Chondrocyte (in vitro differentiated cells): Measurements from ENCODE around the gene DDO. TPM values are rescaled to one million over a fixed set of nuclear protein-coding genes. Genes with fewer than 3 reads are reported as not detected.

Experiments
- DNase-seq: peaks from one replicate; pipeline ENCODE4 v3.0.0; 2021; ENCODE audit warnings: mixed read lengths, low spot score
- H3K27ac Mint-ChIP-seq: one replicate; pipeline ENCODE4 v1.8.0; 2021; ENCODE audit warnings: mild to moderate bottlenecking, moderate library complexity, mixed read lengths; ENCODE audit not compliant: unreplicated experiment
- H3K27me3 Mint-ChIP-seq: 2 replicates; pipeline ENCODE4 v1.8.0; 2021; ENCODE audit warnings: low read depth, mixed read lengths
- H3K36me3 Mint-ChIP-seq: 2 replicates; pipeline ENCODE4 v1.8.0; 2021; ENCODE audit warnings: low read depth, mixed read lengths
- H3K4me1 Mint-ChIP-seq: 2 replicates; pipeline ENCODE4 v1.8.0; 2021; ENCODE audit warnings: low read depth, mild to moderate bottlenecking, mixed read lengths
- H3K4me3 Mint-ChIP-seq: one replicate; pipeline ENCODE4 v1.8.0; 2021; ENCODE audit warnings: mild to moderate bottlenecking, moderate library complexity, mixed read lengths; ENCODE audit not compliant: unreplicated experiment
- H3K9me3 Mint-ChIP-seq: 2 replicates; pipeline ENCODE4 v1.8.0; 2021; ENCODE audit warnings: low read depth, mixed read lengths
- total RNA-seq: library from RNA; stranded (reverse); gene quantifications from 3 replicates; pipeline ENCODE4 v1.2.1, GENCODE V29; 2021
- TF ChIP-seq, protein P1 (sequence below): fragments of 200-600 bp; sonication (generic); IDR thresholded peaks from 2 replicates; pipeline ENCODE4 v1.5.0; 2021; ENCODE audit warnings: antibody characterized with exemption, mild to moderate bottlenecking, moderate library complexity

Gene DDO
- total RNA-seq, 1 donor from 2014 or later = not detected

DNA sequence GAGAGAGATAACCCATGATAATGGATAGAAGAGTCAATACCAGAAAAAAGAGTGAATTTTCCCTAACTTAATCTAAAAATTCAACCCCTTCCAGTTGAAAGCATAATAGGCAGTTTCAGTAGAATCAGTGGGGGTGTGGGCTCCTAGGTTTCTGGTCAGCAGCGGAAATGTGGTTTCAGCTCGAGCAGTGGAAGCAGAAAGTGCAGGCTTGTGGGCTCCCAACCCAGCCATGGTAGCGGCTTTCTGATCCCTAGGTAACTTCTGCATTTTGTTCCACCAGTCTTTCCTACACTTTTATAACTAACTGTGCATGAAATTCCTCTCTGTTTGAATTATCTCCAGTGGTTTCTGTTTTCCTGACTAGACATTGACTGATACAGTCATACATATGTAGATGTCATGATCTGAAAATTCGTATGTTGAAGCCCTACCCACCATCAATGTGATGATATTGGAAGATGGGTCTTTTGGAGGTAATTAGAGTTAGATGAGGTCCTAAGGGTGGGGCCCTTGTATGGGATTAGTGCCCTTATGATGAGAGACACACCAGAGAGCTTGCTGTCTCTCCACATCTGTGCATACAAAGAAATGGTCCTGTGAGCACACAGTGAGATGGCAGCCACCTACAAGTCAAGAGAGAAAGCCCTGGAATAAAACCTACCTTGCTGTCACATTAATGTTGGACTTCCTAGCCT, 6.5 kb upstream of the DDO start:
- Mint-ChIP-seq H3K36me3 (no peaks in the 10 kb centered on the region), H3K27ac (no peak overlapping the region), H3K4me3 (no peak overlapping the region), H3K9me3 (peaks cover 7% of the 10 kb centered on the region), H3K27me3 (peaks cover 60% of the 10 kb centered on the region), H3K4me1 (no peaks in the 10 kb centered on the region)
- no peak for DNase-seq
- TF ChIP-seq, protein P1, sequence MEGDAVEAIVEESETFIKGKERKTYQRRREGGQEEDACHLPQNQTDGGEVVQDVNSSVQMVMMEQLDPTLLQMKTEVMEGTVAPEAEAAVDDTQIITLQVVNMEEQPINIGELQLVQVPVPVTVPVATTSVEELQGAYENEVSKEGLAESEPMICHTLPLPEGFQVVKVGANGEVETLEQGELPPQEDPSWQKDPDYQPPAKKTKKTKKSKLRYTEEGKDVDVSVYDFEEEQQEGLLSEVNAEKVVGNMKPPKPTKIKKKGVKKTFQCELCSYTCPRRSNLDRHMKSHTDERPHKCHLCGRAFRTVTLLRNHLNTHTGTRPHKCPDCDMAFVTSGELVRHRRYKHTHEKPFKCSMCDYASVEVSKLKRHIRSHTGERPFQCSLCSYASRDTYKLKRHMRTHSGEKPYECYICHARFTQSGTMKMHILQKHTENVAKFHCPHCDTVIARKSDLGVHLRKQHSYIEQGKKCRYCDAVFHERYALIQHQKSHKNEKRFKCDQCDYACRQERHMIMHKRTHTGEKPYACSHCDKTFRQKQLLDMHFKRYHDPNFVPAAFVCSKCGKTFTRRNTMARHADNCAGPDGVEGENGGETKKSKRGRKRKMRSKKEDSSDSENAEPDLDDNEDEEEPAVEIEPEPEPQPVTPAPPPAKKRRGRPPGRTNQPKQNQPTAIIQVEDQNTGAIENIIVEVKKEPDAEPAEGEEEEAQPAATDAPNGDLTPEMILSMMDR = no peak

DNA sequence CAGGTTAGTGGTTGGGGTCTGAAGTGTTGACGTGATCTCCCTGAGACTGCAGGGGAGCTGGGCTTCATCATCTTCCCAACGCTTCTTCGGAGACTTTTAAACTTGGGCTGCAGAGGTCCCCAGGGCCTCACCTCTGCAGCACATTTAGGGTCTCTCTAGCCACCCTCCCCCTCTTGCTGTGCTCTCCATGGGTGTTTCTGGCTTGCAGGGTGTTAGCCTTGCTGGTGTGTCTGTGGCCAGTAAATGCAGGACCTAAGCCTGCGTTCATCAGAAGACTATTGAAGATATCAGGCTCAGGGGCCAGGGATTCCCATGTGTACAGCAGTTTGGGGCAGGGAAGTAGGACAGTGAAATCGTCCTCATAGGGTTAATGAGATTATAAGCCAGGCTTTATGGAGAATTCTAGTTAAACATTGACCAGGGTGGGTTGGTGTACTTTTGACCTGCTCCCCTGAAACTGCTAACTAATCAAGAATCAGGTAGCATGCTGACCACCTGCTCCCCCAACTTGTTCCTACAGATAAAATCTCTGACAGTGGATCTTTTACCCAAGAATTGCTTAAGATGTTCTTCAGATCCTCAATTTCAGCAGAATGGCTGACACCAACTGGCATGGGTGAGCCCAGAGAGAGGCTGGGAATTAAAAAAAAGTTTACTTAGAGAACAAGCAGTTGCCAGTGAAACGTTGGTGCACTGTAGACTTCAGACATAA, 3.8 kb upstream of the DDO start:
- Mint-ChIP-seq H3K4me3 (no peak overlapping the region), H3K27ac (no peak overlapping the region), H3K9me3 (peaks cover 7% of the 10 kb centered on the region), H3K4me1 (no peaks in the 10 kb centered on the region), H3K36me3 (no peaks in the 10 kb centered on the region), H3K27me3 (peaks cover 39% of the 10 kb centered on the region)
- TF ChIP-seq, protein P1 = no peak
- DNase-seq = no peak

DNA sequence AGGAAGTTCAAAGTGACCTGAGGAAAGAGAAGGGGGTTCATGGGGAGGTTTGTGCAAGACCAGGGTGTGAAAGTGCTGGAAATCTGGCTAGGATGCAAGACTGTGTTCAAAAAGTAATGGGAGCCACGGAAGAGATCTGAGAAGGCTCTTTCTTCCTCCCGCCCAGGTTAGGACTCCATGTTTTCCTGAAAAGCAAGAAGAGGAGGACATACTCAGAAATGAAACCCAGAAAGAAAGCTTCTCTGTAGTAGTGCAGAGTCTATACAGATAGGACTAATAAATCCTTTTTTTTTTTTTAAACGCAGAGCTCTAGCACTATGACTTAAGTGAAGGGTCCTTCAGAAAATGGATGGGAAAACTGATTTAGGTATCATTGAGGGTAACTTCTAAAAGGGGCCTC, 3.2 kb upstream of the DDO start:
- Mint-ChIP-seq H3K4me1 (no peaks in the 10 kb centered on the region), H3K36me3 (no peaks in the 10 kb centered on the region), H3K9me3 (peaks cover 7% of the 10 kb centered on the region), H3K4me3 (no peak overlapping the region), H3K27ac (no peak overlapping the region), H3K27me3 (peaks cover 35% of the 10 kb centered on the region)
- no peak for DNase-seq
- TF ChIP-seq, protein P1 = no peak

DNA sequence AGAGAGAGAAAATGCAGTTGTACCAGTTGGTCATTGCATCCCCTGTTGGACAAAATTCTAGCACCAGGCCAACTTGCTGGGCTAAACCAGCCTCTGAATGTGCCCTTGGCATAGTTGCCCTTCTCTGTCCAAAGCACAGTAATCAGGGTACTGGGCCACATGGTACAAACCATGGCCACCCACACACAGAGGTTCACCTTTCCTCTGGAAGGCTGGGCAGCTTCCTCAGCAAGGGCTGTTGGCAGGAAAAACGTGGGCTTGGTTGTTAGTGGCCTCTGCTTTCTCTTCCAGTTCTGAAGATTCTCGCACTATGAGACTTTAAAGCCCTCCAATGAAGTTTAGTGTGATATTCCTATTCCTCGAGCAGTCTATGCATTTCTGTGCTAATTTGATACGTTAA, 706 bp downstream of the DDO start:
- H3K9me3 Mint-ChIP-seq = no peaks in the 10 kb centered on the region
- no peaks in the 10 kb centered on the region for H3K36me3 Mint-ChIP-seq
- no peaks in the 10 kb centered on the region for H3K4me1 Mint-ChIP-seq
- H3K27me3 Mint-ChIP-seq = peaks cover 23% of the 10 kb centered on the region
- no peak overlapping the region for H3K27ac Mint-ChIP-seq
- DNase-seq = no peak
- TF ChIP-seq, protein P1 = no peak
- H3K4me3 Mint-ChIP-seq = no peak overlapping the region

DNA sequence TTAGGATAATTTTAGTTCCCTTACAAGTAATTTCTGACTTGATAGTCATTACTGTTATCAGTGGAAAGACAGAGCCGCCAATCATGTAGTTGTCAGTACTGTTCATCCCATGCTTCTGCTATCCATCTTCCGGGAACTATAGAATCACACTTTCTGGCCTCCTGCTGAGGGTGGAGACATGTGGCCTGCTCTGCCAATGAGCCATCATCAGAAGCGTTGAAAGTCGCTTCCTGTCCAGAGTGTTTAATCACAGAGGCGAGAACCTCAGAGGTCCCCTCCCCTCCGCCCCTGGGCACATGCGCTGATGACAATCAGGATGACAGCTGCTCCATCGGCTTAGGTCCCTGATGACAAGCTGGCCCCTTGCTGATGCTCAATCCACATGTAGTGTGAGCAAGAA, 3.0 kb downstream of the DDO start:
- H3K4me3 Mint-ChIP-seq = no peak overlapping the region
- no peak for DNase-seq
- TF ChIP-seq, protein P1 = no peak
- no peaks in the 10 kb centered on the region for H3K9me3 Mint-ChIP-seq
- no peaks in the 10 kb centered on the region for H3K4me1 Mint-ChIP-seq
- H3K27ac Mint-ChIP-seq = no peak overlapping the region
- no peaks in the 10 kb centered on the region for H3K36me3 Mint-ChIP-seq
- peaks cover 12% of the 10 kb centered on the region for H3K27me3 Mint-ChIP-seq
